Ishikawa (cell line): ENCODE results near the gene RIMS4.

Experiments
- CEBPB ChIP-seq: IDR thresholded peaks from 2 replicates; pipeline ENCODE4 v1.6.1; 2012
- FOXM1 ChIP-seq: IDR thresholded peaks from 2 replicates; pipeline ENCODE4 v1.6.1; 2012; ENCODE audit warnings: low read depth, borderline replicate concordance
- MAX ChIP-seq: IDR thresholded peaks from 2 replicates; pipeline ENCODE4 v1.6.1; 2012
- NFIC ChIP-seq: IDR thresholded peaks from 2 replicates; pipeline ENCODE4 v1.6.1; 2012
- REST ChIP-seq: IDR thresholded peaks from 2 replicates; pipeline ENCODE4 v1.6.1; 2012; ENCODE audit warnings: low read depth, mild to moderate bottlenecking
- TCF12 ChIP-seq: IDR thresholded peaks from 2 replicates; pipeline ENCODE4 v1.6.1; 2012; ENCODE audit warnings: low read depth
- TEAD4 ChIP-seq: IDR thresholded peaks from 2 replicates; pipeline ENCODE4 v1.6.1; 2012
- USF1 ChIP-seq: IDR thresholded peaks from 2 replicates; pipeline ENCODE4 v1.6.1; 2012
- ZBTB7A ChIP-seq: IDR thresholded peaks from 2 replicates; pipeline ENCODE4 v1.6.1; 2012; ENCODE audit warnings: low read depth

GRCh38 chr20:44756956-44757355 is 53.4 kb downstream of the RIMS4 start:
- no peak for TF ChIP-seq TCF12
- TF ChIP-seq REST, result no peak
- no peak for TF ChIP-seq NFIC
- TF ChIP-seq ZBTB7A, result no peak
- TF ChIP-seq USF1, result no peak
- no peak for TF ChIP-seq CEBPB
- TF ChIP-seq TEAD4, result no peak
- TF ChIP-seq FOXM1, result no peak
- TF ChIP-seq MAX, result no peak
